ENCODE data around the gene AP1M1.

GRCh38 chr19:16254851-16255408, 57.2 kb downstream of the AP1M1 start:
- TF ChIP-seq MZF1 (tag by site-specific recombination; IDR thresholded peaks at IDR 0.05; ENCODE audit: borderline replicate concordance) (no peak), ZNF791 (tag by site-specific recombination; IDR thresholded peaks at IDR 0.05) (no peak), ZNF639 (tag by site-specific recombination; IDR thresholded peaks at IDR 0.05) (no peak), SCRT2 (tag by site-specific recombination; IDR thresholded peaks at IDR 0.05) (no peak), CTCF (tag by site-specific recombination; IDR thresholded peaks at IDR 0.05) (no peak), ZFP69B (tag by site-specific recombination; IDR thresholded peaks at IDR 0.05) (no peak), ATF2 (tag by site-specific recombination; IDR thresholded peaks at IDR 0.05; ENCODE audit: low read depth) (no peak)

Data from HEK293 (cell line).